SW480 (cell line): ENCODE results near the gene ARHGAP8.

Experiments used
- DNase-seq: peaks from one replicate; pipeline ENCODE4 v3.0.0-alpha.2; 2016; ENCODE audit warnings: low spot score

Gene ARHGAP8

GRCh38 chr22:44802071-44802700, 49.8 kb downstream of the ARHGAP8 start:
- no peak for DNase-seq

DNA sequence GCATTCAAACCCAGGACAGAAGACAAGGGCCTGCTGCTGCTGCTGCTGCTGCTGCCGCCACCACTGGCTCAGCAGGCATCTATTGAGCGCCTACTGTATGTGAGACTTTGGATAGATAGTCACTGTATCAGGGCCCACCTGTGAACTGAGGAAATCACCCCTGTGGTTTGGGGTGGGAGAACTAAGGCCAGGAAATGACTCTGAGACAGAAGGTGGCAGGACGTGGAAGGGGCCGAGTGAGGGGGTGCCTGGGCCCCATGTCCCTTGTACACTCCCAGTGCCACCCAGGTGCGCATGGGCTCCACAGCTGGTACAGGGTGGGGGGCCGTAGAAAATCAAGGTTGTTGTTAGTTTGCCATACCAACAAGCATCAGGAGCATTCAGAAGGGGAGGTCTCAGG, 50.6 kb downstream of the ARHGAP8 start:
- DNase-seq, result no peak

DNA sequence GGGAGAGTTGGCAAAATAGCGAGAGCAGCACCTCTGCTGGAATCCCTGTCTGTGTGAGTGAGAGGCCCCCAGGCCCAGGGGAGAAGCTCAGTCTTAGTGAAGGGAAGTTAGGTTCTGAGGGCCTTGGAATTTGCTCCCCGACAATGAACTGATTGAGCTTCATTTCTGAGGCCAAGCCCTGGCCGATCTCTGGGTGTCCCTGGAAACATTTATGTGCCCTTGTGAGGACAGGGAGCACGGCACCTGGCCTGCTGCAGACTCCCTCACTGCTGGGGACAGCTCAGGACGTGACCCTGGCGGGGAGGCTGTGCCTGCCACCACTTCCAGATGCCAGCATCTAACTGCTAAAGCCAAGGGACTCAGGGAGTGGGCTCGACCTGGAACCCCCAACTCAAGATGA, 52.0 kb downstream of the ARHGAP8 start:
- no peak for DNase-seq

- DNase-seq, result no peak
Measured at GRCh38 chr22:44805711-44806110, 53.3 kb downstream of the ARHGAP8 start.

DNA sequence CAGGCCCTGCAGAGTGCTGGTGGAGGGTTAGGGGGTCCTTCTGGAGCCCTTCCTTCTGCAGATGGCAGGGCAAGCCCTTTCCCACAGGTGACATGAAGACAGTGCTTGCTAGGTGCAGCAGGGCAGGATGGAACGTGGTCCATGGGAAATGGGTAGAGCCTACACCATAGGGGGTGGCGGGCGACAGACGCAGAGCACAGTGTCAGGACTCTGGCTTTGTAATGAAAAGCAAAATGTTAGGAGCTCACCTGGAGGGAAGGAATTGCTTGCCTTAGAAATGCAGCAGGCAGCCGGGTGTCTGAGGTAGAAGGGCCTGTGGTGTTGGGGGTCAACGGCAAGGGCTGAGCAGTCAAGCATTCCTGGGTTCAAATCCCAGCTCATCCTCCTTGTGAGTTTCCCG, 54.9 kb downstream of the ARHGAP8 start:
- DNase-seq, result no peak

GRCh38 chr22:44807915-44808690, 55.7 kb downstream of the ARHGAP8 start:
- no peak for DNase-seq

DNA sequence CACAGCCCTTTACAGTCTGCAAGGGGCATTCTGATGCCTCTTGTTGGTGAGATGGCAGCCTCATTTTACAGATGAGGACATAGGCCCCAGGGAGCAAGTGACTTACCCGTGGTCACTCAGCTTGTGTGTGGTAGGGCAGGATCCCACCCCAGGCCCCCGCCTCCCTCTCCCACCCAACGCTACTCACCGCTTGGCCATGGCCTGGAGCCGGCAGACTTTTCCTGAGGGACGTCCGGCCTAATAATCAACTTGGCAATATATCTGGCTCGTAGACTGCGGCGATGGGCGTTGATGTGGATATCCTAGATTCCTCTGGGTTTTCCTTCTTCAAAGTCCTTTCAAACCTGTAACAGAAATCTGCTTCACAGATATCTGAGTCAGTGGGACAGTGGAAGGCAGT, 57.1 kb downstream of the ARHGAP8 start:
- no peak for DNase-seq

DNA sequence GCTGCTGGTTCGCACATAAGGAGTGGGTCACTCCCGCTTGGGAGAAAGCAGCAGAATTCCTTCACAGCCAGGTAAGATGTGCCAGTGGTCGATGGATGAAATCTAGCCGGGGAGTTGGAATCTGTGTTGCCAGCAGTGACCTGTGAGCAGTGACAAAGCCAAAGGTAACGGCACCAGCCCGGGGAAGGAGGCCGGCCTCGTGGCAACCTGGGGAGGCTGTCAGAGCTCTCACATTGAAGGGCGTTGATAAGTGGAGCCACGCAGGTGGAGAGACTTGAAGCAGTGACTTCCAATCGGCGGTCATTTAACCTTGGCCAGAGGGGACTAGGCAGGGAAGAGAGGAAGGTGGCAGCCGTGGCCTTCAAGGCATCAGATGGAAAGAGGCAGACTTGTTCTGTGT, 58.8 kb downstream of the ARHGAP8 start:
- no peak for DNase-seq

GRCh38 chr22:44813416-44813815, 61.0 kb downstream of the ARHGAP8 start:
- DNase-seq, result no peak

- no peak for DNase-seq
Measured at GRCh38 chr22:44814266-44815098, 62.1 kb downstream of the ARHGAP8 start.

DNA sequence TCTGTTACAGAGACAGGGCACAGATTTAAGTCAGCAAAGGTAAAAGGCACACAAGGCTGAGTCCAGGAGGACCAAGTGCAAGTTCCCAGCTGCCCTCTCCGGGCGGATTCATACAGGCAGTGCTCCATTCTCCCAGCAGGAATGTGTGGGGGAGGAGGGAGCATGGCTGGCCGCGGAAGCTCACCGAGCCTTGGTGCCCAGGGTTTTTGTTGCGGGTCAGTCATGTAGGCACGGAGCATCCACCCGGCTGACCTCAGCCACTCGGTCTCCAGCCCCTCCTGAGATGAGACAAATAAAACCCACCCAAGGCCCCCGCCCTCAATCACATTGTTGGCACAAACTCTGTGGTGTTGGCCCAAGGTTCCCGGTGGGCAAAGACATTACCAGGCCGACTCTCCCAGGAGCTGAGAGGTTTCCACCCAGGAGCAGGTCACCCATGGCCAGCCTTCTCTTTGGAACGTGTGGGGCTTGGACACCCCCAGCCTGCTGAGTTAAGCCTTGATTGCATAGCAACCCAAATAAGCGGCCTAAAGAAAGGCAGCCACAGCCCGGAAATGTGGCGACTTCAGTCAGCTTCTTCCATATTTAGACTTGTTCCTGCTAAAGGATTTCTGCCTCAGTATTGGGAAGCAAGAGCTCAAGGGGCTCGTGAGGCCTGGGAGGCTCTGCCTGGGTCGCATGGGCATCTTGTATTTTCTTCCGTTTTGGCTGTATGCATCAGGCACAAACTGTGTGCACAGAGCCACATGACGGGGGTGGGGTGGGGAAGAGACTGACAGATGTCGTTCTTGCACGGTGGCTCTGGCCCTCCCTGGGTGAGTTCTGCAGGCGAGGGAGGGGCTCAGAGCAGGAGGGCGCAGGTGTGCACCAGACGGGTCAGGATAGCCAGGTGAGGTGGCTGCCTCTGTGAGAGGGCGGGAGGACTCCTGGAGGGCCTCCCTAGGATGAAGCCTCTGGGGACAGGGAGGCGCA, 63.0 kb downstream of the ARHGAP8 start:
- DNase-seq, result no peak

GRCh38 chr22:44816141-44816540, 63.8 kb downstream of the ARHGAP8 start:
- no peak for DNase-seq

DNA sequence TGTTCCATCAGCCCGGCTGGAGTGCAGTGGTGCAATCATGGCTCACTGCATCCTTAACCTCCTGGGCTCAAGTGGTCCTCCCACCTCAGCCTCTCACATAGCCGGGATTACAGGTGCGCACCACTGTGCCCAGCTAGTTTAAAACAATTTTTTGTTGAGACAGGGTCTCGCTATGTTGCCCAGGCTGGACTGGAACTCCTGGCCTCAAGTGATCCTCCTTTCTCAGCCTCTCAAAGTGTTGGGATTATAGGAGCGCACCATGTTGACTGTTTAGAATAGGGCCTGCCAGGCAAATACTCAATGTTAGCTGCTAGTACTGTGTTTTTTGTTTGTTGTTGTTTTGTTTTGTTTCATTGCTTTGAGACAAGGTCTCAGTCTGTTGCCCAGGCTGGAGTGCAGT, 66.4 kb downstream of the ARHGAP8 start:
- no peak for DNase-seq

DNA sequence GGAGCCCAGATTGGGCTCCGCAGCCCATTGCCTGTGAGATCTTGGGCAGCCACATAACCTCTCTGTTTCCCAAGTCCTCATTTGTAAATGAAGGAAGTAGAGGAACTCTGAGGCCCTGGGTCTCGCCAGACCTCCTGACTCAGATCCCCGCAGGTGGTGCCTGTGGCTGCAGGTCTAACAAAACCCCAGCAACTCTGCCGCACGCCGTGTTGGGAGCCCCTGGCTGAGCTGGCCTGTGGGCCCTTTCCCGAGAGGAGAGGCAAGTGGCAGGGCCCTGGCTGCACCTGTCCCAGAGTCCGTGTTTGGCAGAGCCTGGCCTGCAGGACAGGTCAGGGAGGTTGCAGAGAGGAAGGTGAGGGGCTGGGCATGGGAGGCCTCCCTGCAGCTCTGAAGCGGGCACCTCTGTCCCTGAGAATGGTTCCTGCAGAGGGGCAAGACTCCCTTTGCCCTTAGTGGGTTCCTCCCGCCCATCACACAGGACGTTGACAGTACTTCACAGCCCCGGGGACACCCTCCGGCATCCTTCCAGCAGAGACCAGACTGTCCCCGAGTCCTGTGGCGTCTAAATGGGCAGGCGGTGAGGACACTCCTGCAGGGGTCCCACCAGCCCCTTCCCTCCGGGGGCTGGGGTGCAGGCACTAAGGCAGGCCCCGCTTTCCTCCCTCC, 67.7 kb downstream of the ARHGAP8 start:
- no peak for DNase-seq

DNA sequence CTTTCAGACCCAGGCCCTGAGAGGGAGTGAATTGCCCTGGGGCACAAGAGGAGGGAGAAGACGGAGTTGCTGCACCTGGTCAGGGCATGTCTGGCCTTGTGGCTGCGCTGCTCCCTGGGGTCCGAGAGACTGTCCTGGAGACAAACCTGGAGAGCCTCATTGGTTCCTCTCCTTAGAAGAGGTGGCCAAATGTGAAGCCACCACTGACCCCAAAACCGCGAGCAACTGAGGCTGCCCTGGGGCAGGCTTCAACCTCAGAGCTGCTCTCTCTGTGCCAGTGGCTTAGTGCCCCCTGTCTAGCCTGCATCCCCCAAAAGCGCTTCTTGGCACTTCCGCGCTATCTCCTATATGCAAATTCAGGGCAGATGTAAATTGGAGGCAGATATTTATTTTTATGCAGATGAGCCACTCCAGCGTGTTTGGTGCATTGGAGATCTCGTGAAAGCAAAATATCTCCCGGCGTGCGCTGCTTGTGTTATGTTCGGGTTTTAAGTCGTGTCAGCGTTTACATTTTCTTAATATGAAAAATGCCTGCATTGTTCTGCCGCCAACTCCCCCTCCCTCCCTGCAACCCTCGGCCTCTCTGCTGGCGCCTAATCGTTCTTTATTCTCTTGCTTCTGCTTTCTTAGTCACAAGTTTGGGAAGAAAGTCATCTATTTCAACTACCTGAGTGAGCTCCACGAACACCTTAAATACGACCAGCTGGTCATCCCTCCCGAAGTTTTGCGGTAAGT, 69.5 kb downstream of the ARHGAP8 start:
- DNase-seq, result no peak

DNA sequence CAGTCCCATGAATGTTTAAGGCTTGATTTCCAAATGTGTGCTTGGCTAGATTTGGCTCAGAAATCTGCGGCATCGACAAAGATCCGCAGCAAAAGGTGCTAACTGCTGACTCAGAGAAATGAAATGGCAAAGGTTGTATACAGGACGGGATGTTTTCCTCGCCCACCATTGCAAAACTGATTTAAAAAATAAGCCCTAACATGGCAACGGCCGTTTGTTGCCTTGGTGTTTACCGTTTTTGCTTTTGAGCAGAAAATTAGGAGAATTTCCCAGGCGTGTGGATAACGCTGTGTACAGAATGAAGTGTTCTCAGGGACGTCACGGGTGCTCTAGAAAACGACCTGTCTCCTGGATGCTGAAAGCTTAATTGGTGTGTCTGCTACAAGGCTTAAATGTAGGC, 70.2 kb downstream of the ARHGAP8 start:
- no peak for DNase-seq

GRCh38 chr22:44823396-44823795, 71.0 kb downstream of the ARHGAP8 start:
- DNase-seq, result no peak

DNA sequence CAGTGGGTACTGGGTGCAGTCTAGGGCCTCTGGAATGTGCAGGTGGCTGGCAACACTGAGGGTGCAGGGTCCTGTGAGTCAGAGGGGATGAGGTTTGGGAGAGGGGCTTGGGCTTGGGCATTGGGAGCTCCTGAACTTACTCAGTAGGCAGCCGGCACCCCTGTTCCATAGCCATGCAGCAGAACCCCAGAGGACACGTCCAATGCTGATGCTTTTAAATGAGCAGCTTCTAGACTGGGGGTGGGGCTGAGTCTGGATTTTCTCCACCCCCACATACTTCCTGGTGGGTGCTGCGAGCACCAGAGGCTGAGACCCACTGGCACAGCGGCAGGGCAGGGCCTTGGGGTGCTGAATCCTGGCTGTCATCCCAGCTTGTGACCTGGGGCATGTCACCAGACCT, 71.4 kb downstream of the ARHGAP8 start:
- no peak for DNase-seq

DNA sequence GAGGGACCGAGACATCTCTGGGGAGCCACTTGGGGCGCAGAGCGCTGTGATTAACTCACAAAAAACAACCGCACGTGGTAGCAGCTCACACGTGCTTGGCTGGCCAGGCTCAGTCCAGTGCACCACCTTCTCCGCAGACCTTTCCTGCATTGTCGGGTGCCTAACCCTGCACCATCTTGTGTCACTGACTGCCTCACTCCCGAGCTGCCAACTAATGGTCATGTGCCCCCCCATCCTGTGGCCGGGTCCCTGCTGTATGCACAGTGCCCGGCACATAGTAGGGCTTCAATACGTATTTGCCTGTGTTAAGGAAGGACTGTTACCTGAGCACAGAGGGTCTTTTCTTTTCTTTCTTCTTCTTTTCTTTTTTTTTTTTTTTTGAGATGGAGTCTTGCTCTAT, 71.9 kb downstream of the ARHGAP8 start:
- no peak for DNase-seq

DNA sequence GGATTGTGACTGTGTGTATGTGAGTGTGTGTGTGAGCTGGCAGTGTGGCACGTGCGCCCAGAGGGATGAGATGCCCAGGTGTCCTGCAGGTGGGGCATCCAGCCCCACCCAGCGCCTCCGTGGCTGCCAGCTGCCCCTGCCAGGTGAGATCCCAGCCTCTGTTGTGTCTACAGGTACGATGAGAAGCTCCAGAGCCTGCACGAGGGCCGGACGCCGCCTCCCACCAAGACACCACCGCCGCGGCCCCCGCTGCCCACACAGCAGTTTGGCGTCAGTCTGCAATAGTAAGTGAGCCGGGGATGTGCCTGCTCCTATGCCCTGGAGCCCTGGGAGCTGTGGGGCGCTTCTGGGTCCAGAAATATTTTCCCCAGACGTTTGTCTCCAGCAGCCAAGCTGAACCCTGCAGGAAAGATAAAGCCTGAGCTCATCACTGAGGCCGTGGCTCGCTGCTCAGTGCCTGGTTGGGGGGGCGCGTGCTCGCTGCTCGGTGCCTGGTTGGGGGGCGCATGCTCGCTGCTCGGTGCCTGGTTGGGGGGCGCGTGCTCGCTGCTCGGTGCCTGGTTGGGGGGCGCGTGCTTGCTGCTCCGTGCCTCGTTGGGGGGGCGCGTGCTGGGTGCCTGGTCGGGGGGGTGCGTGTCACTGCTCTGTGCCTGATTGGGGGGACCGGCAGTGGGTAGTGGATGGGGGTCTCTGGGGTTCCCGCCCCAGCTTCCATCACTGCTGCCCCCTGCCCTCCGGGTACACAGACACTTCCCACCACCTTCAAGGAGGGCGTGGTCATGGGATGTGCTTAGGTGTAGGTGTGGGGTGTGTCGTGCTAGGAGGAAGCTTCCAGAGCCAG, 73.2 kb downstream of the ARHGAP8 start:
- no peak for DNase-seq
